Esophagus squamous epithelium (tissue), 5 donors: ENCODE data around the gene ERP44. TPM values are rescaled to one million over a fixed set of nuclear protein-coding genes. Genes with fewer than 3 reads are reported as not detected.
"Not testable (repeated sequence)": the region's sequence is repeated elsewhere in the genome, so short reads cannot be mapped to it uniquely, and the experiment has no call there.

Source experiments
- DNase-seq: peaks from one replicate; lab custom pipeline; 2025; lab: John Stamatoyannopoulos, UW
- H3K27ac ChIP-seq, 4 donors: fragments of 200-600 bp; sonication (generic); one replicate each; pipeline ENCODE4 v1.5.1; 2016 to 2019; ENCODE audit warnings: mild to moderate bottlenecking in 1 of 4
- H3K27me3 ChIP-seq, 4 donors: fragments of 200-600 bp; sonication (generic); 1 replicate in 3 of 4; 2 replicates in 1 of 4; pipeline versions ENCODE4 v1.5.1 to v1.6.0; 2017 to 2021; ENCODE audit warnings: antibody characterized with exemption in 1 of 4
- H3K36me3 ChIP-seq, 3 donors: fragments of 200-600 bp; sonication (generic); one replicate each; pipeline ENCODE4 v1.5.1; 2016 to 2019
- H3K4me1 ChIP-seq, 3 donors: fragments of 200-600 bp; sonication (generic); one replicate each; pipeline ENCODE4 v1.5.1; 2017 to 2019
- H3K4me3 ChIP-seq, 4 donors: fragments of 200-600 bp; sonication (generic); 1 replicate in 3 of 4; 2 replicates in 1 of 4; pipeline ENCODE4 v1.5.1; 2016 to 2019; ENCODE audit warnings: mild to moderate bottlenecking in 2 of 4, moderate library complexity in 1 of 4
- H3K9me3 ChIP-seq, 3 donors: fragments of 200-600 bp; sonication (generic); one replicate each; pipeline ENCODE4 v1.5.1; 2016 to 2019
- CTCF ChIP-seq, 6 experiments: fragments of 450-650 bp in 4 of 6; fragments of 200-600 bp in 2 of 6; sonication (generic) in 2 of 6; IDR thresholded peaks; one replicate each; pipeline ENCODE4 v1.5.1; 2016 to 2019; ENCODE audit warnings: antibody characterized with exemption in 6 of 6, mild to moderate bottlenecking in 4 of 6, moderate library complexity in 4 of 6
- POLR2A ChIP-seq, 4 donors: fragments of 450-650 bp; IDR thresholded peaks; one replicate each; pipeline ENCODE4 v1.6.1; 2017; ENCODE audit warnings: antibody characterized with exemption in 4 of 4, mild to moderate bottlenecking in 4 of 4, moderate library complexity in 3 of 4
- WGBS, 2 donors: methylation state at CpG; one replicate each; pipeline ENCODE4 v1.1.5; 2018; 5-methylcytosine and 5-hydroxymethylcytosine counted together
- intact Hi-C: fragments of 100-400 bp; cut with DNase I; formaldehyde crosslinking; loops from one replicate; pipeline ENCODE4 v1.15.0; 2022
- total RNA-seq, 4 donors: library from RNA; depleted of rRNA; stranded (reverse); fragments of >200 nt; gene quantifications; one replicate each; pipeline ENCODE4 v1.1.0, GENCODE V29; 2016
- donor health status: DM: yes; HTN: yes; CAD: no.

The ERP44 gene
- total RNA-seq, 4 donors from 2014 or later: 13.5 to 19.2 (median 16.3) TPM

- Histone ChIP-seq H3K27ac (peak overlapping the region in 3 of 4 donors; percentile 93 to 96 (median 96)), H3K27me3 (no peaks in the 10 kb centered on the region), H3K36me3 (peaks cover 0 to 13% (median 0%) of the 10 kb centered on the region in 3 donors), H3K9me3 (no peaks in the 10 kb centered on the region), H3K4me3 (peak overlapping the region; percentile 86 to 96 (median 92)), H3K4me1 (peaks cover 18 to 45% (median 19%) of the 10 kb centered on the region in 3 donors)
- TF ChIP-seq CTCF (IDR thresholded peaks at IDR 0.05): no peak
- no peak for TF ChIP-seq POLR2A (IDR thresholded peaks at IDR 0.05)
- intact Hi-C loops: no loop called here
- 71 to 85% methylated on average over 2 of the region's 2 CpGs for WGBS, 2 donors
- DNase-seq: no peak
These were observed 1.4 kb upstream of the ERP44 start for GRCh38 chr9:100100146-100100667.

- Histone ChIP-seq H3K4me1 (peaks cover 18 to 45% (median 19%) of the 10 kb centered on the region in 3 donors), H3K27me3 (no peaks in the 10 kb centered on the region), H3K36me3 (peaks cover 0 to 8% (median 0%) of the 10 kb centered on the region in 3 donors), H3K4me3 (peak overlapping the region; percentile 86 to 96 (median 92)), H3K27ac (peak overlapping the region; percentile 93 to 96 (median 96)), H3K9me3 (no peaks in the 10 kb centered on the region)
- WGBS, 2 donors: 2 to 5% methylated on average over 9 to 10 of the region's 10 CpGs
- DNase-seq: no peak
- TF ChIP-seq POLR2A (IDR thresholded peaks at IDR 0.05): no peak
- no peak for TF ChIP-seq CTCF (IDR thresholded peaks at IDR 0.05)
- intact Hi-C loops: no loop called here
These were observed 882 bp upstream of the ERP44 start for GRCh38 chr9:100099722-100100042.

- 2% methylated on average over 17 to 29 of the region's 37 CpGs for WGBS, 2 donors
- peak overlapping the region; percentile 86 to 96 (median 92) for H3K4me3 ChIP-seq
- no peaks in the 10 kb centered on the region for H3K27me3 ChIP-seq
- H3K4me1 ChIP-seq: peaks cover 18 to 46% (median 19%) of the 10 kb centered on the region in 3 donors
- no peak for TF ChIP-seq POLR2A (IDR thresholded peaks at IDR 0.05)
- no peak for TF ChIP-seq CTCF (IDR thresholded peaks at IDR 0.05)
- H3K9me3 ChIP-seq: no peaks in the 10 kb centered on the region
- intact Hi-C loops: no loop called here
- no peak for DNase-seq
- H3K27ac ChIP-seq: peak overlapping the region; percentile 93 to 96 (median 96)
- H3K36me3 ChIP-seq: no peaks in the 10 kb centered on the region
These were observed 534 bp downstream of the ERP44 start for GRCh38 chr9:100098046-100098886.

GRCh38 chr9:100096378-100096916 lies 2.4 kb downstream of the ERP44 start:
- no peak overlapping the region for H3K27ac ChIP-seq
- 69 to 77% methylated on average over 3 of the region's 3 CpGs for WGBS, 2 donors
- no peak for DNase-seq
- no peak overlapping the region for H3K4me3 ChIP-seq
- H3K36me3 ChIP-seq: no peaks in the 10 kb centered on the region
- peaks cover 18 to 60% (median 19%) of the 10 kb centered on the region in 3 donors for H3K4me1 ChIP-seq
- intact Hi-C loops: no loop called here
- no peaks in the 10 kb centered on the region for H3K9me3 ChIP-seq
- no peak for TF ChIP-seq CTCF (IDR thresholded peaks at IDR 0.05)
- TF ChIP-seq POLR2A (IDR thresholded peaks at IDR 0.05): no peak
- H3K27me3 ChIP-seq: no peaks in the 10 kb centered on the region

- DNase-seq, H3K27ac ChIP-seq, H3K27me3 ChIP-seq, H3K9me3 ChIP-seq, H3K4me3 ChIP-seq, intact Hi-C loops, H3K36me3 ChIP-seq: not testable (repeated sequence)
- peaks cover 10 to 50% (median 13%) of the 10 kb centered on the region in 3 donors for H3K4me1 ChIP-seq
- WGBS, 2 donors: 87 to 100% methylated on average over 2 of the region's 2 CpGs
These were observed 4.4 kb downstream of the ERP44 start for GRCh38 chr9:100094411-100094810.
